Bronchial epithelial cell (primary cell): Measurements from ENCODE around the gene RNF103. TPM values are rescaled to one million over a fixed set of nuclear protein-coding genes. Genes with fewer than 3 reads are reported as not detected.

Experiments used
- DNase-seq: peaks from one replicate; pipeline ENCODE4 v3.0.0-alpha.2; 2010; ENCODE audit warnings: low read depth
- FAIRE-seq: peaks from 2 replicates; lab custom pipeline; 2011; peaks lifted over from hg19 to GRCh38; lab: Jason Lieb, UNC
- H3K27me3 ChIP-seq: 2 replicates; pipeline ENCODE4 v1.5.1; 2011; ENCODE audit warnings: low read length; ENCODE audit not compliant: control insufficient read depth, insufficient read depth
- H3K36me3 ChIP-seq: 2 replicates; pipeline ENCODE4 v1.5.1; 2011; ENCODE audit warnings: low read length; ENCODE audit not compliant: control insufficient read depth, insufficient read depth
- H3K4me3 ChIP-seq: 2 replicates; pipeline ENCODE4 v1.5.1; 2011; ENCODE audit warnings: mild to moderate bottlenecking, low read depth, low read length, control low read depth
- CTCF ChIP-seq: IDR thresholded peaks from 2 replicates; pipeline ENCODE4 v1.5.1; 2011; ENCODE audit warnings: mild to moderate bottlenecking, moderate library complexity, low read length, control low read depth, inconsistent platforms; ENCODE audit not compliant: insufficient read depth, severe bottlenecking
- total RNA-seq: library from RNA; depleted of rRNA; stranded (reverse); fragments of >200 nt; gene quantifications from 2 replicates; pipeline ENCODE4 v1.2.1, GENCODE V29; 2014

Gene RNF103
- total RNA-seq, 1 donor from 2014 or later = 18.2 TPM

- no peak for DNase-seq
- H3K36me3 ChIP-seq = no peaks in the 10 kb centered on the region
- H3K4me3 ChIP-seq = no peak overlapping the region
- no peaks in the 10 kb centered on the region for H3K27me3 ChIP-seq
- FAIRE-seq = no peak
- TF ChIP-seq CTCF = no peak
Observed at GRCh38 chr2:86577817-86578456, 45.7 kb downstream of the RNF103 start.

GRCh38 chr2:86570059-86570458 lies 53.6 kb downstream of the RNF103 start:
- FAIRE-seq = no peak

GRCh38 chr2:86566821-86567190 lies 56.9 kb downstream of the RNF103 start:
- Histone ChIP-seq H3K36me3 (no peaks in the 10 kb centered on the region), H3K4me3 (no peak overlapping the region), H3K27me3 (no peaks in the 10 kb centered on the region)
- no peak for DNase-seq
- no peak for FAIRE-seq
- no peak for TF ChIP-seq CTCF

More at GRCh38 chr2:86570059-86570458, 53.6 kb downstream of the RNF103 start:
- TF ChIP-seq CTCF = no peak
- no peak overlapping the region for H3K4me3 ChIP-seq
- no peaks in the 10 kb centered on the region for H3K36me3 ChIP-seq
- H3K27me3 ChIP-seq = no peaks in the 10 kb centered on the region
- DNase-seq = peak; percentile 54

- no peaks in the 10 kb centered on the region for H3K36me3 ChIP-seq
- FAIRE-seq (no peak), DNase-seq (no peak)
- no peak for TF ChIP-seq CTCF
- no peak overlapping the region for H3K4me3 ChIP-seq
- H3K27me3 ChIP-seq = no peaks in the 10 kb centered on the region
Observed at GRCh38 chr2:86566158-86566820, 57.4 kb downstream of the RNF103 start.

- H3K4me3 ChIP-seq = peak overlapping the region; percentile 91
- no peak for FAIRE-seq
- H3K27me3 ChIP-seq = no peaks in the 10 kb centered on the region
- no peaks in the 10 kb centered on the region for H3K36me3 ChIP-seq
- no peak for DNase-seq
- no peak for TF ChIP-seq CTCF
Observed at GRCh38 chr2:86563650-86564061, 60.0 kb downstream of the RNF103 start.
